IMR-90 (cell line): Measurements from ENCODE around the gene EPAS1. TPM values are rescaled to one million over a fixed set of nuclear protein-coding genes. Genes with fewer than 3 reads are reported as not detected.

Experiments used
- ATAC-seq: fragments of 200-7000 bp; cut with Tn5 transposase; 2 replicates; pipeline ENCODE4 v1.9.1; 2020; ENCODE audit warnings: low read depth, mild to moderate bottlenecking, moderate library complexity
- BruUV-seq: library from RNA; stranded (reverse); fragments of 400-500 nt; replicated peaks from 2 replicates; lab custom pipeline; 2021; lab: Mats Ljungman, UMichigan
- CTCF ChIA-PET: fragments of 300-600 bp; formaldehyde crosslinking; extraction: SDS; loops from one replicate; lab custom pipeline; 2021; ENCODE audit warnings: antibody characterized with exemption; lab: Yijun Ruan, JAX
- POLR2A ChIA-PET: fragments of 300-600 bp; sonication (Branson Sonifier 250); formaldehyde crosslinking; loops from one replicate; lab custom pipeline; 2022; ENCODE audit warnings: antibody characterized with exemption; ENCODE audit not compliant: unreplicated experiment; lab: Charles Lee
- DNase-seq: peaks from one replicate; pipeline ENCODE4 v3.0.0; 2013
- H2AFZ ChIP-seq: replicated peaks from 2 replicates; pipeline ENCODE3; 2013; ENCODE audit warnings: low read length, mild to moderate bottlenecking; ENCODE audit not compliant: poor library complexity
- H2AK5ac ChIP-seq: 2 replicates; pipeline ENCODE4 v1.6.1; 2013; ENCODE audit warnings: low read depth, low read length, inconsistent platforms
- H2AK9ac ChIP-seq: replicated peaks from 2 replicates; pipeline ENCODE3; 2013; ENCODE audit warnings: mild to moderate bottlenecking, low read depth, low read length, moderate library complexity; ENCODE audit not compliant: poor library complexity
- H2BK120ac ChIP-seq: 2 replicates; pipeline ENCODE4 v1.6.1; 2013; ENCODE audit warnings: low read depth, low read length, inconsistent platforms
- H2BK15ac ChIP-seq: 3 replicates; pipeline ENCODE4 v1.6.1; 2013; ENCODE audit warnings: low read depth, low read length, inconsistent platforms
- H2BK20ac ChIP-seq: 2 replicates; pipeline ENCODE4 v1.6.1; 2013; ENCODE audit warnings: low read depth, mild to moderate bottlenecking, inconsistent platforms, low read length, moderate library complexity
- H2BK5ac ChIP-seq: 2 replicates; pipeline ENCODE4 v1.6.1; 2013; ENCODE audit warnings: mild to moderate bottlenecking, low read depth, low read length, inconsistent platforms; ENCODE audit not compliant: poor library complexity, severe bottlenecking
- H3K14ac ChIP-seq: replicated peaks from 2 replicates; pipeline ENCODE4 v1.6.1; 2013; ENCODE audit warnings: low read depth, low read length, inconsistent platforms
- H3K18ac ChIP-seq: 2 replicates; pipeline ENCODE4 v1.6.1; 2013; ENCODE audit warnings: low read depth, low read length, control low read depth
- H3K23ac ChIP-seq: 2 replicates; pipeline ENCODE4 v1.6.1; 2013; ENCODE audit warnings: low read depth, low read length, inconsistent platforms
- H3K27ac ChIP-seq: 2 replicates; pipeline ENCODE4 v1.5.1; 2013; ENCODE audit warnings: mild to moderate bottlenecking, control low read depth, low read length; ENCODE audit not compliant: insufficient read depth
- H3K27me3 ChIP-seq: 2 replicates; pipeline ENCODE4 v1.6.1; 2013; ENCODE audit warnings: low read length; ENCODE audit not compliant: control insufficient read depth, insufficient read depth
- H3K36me3 ChIP-seq: 2 replicates; pipeline ENCODE4 v1.6.1; 2013; ENCODE audit warnings: low read length, mixed read lengths; ENCODE audit not compliant: control insufficient read depth, insufficient read depth
- H3K4ac ChIP-seq: 2 replicates; pipeline ENCODE4 v1.6.1; 2013; ENCODE audit warnings: low read depth, low read length, inconsistent platforms
- H3K4me1 ChIP-seq: 2 replicates; pipeline ENCODE4 v1.6.1; 2013; ENCODE audit warnings: low read length, mixed read lengths; ENCODE audit not compliant: control insufficient read depth, insufficient read depth
- H3K4me2 ChIP-seq: 2 replicates; pipeline ENCODE4 v1.6.1; 2013; ENCODE audit warnings: low read depth, mild to moderate bottlenecking, control low read depth, low read length, moderate library complexity
- H3K4me3 ChIP-seq: 2 replicates; pipeline ENCODE4 v1.5.1; 2013; ENCODE audit warnings: low read depth, mild to moderate bottlenecking, control low read depth, low read length, moderate library complexity; ENCODE audit not compliant: insufficient read depth
- H3K56ac ChIP-seq: 2 replicates; pipeline ENCODE4 v1.6.1; 2013; ENCODE audit warnings: low read length, inconsistent platforms; ENCODE audit not compliant: insufficient read depth; ENCODE audit errors: extremely low read depth
- H3K79me1 ChIP-seq, 2 experiments: 2 replicates each; pipeline ENCODE4 v1.6.1; 2013; ENCODE audit warnings: low read length in 2 of 2, inconsistent platforms in 1 of 2, low read depth in 1 of 2
- H3K9ac ChIP-seq: 2 replicates; pipeline ENCODE4 v1.6.1; 2013; ENCODE audit warnings: low read depth, low read length, control low read depth
- H3K9me1 ChIP-seq: 2 replicates; pipeline ENCODE4 v1.6.1; 2013; ENCODE audit warnings: low read length, inconsistent platforms; ENCODE audit not compliant: insufficient read depth
- H3K9me3 ChIP-seq: 2 replicates; pipeline ENCODE4 v1.6.1; 2013; ENCODE audit warnings: low read length; ENCODE audit not compliant: control insufficient read depth, insufficient read depth
- H4K20me1 ChIP-seq: 2 replicates; pipeline ENCODE4 v1.6.1; 2013; ENCODE audit warnings: low read length, inconsistent platforms; ENCODE audit not compliant: insufficient read depth
- H4K5ac ChIP-seq: 2 replicates; pipeline ENCODE4 v1.6.1; 2013; ENCODE audit warnings: mild to moderate bottlenecking, low read depth, low read length, control low read depth
- H4K8ac ChIP-seq, 2 experiments: 2 replicates each; pipeline ENCODE4 v1.6.1; 2013; ENCODE audit warnings: low read depth in 2 of 2, low read length in 2 of 2, control low read depth in 1 of 2, inconsistent platforms in 1 of 2
- H4K91ac ChIP-seq: 2 replicates; pipeline ENCODE4 v1.6.1; 2013; ENCODE audit warnings: low read depth, low read length, inconsistent platforms; ENCODE audit not compliant: insufficient read depth
- CEBPB ChIP-seq: IDR thresholded peaks from 2 replicates; pipeline ENCODE4 v1.6.1; 2012; ENCODE audit warnings: low read depth, low read length, improper control_type of control experiment
- MAFK ChIP-seq: IDR thresholded peaks from 2 replicates; pipeline ENCODE4 v1.6.1; 2012; ENCODE audit warnings: low read depth, low read length, improper control_type of control experiment
- MAZ ChIP-seq: IDR thresholded peaks from 2 replicates; pipeline ENCODE4 v1.6.1; 2012; ENCODE audit warnings: low read depth, mild to moderate bottlenecking, low read length, improper control_type of control experiment, moderate library complexity, borderline replicate concordance
- MXI1 ChIP-seq: IDR thresholded peaks from 2 replicates; pipeline ENCODE4 v1.6.1; 2012; ENCODE audit warnings: low read depth, mild to moderate bottlenecking, low read length, moderate library complexity, borderline replicate concordance
- NFE2L2 ChIP-seq: fragments of 150-350 bp; IDR thresholded peaks from 2 replicates; pipeline ENCODE4 v1.6.1; 2016; ENCODE audit warnings: low read depth, mild to moderate bottlenecking, low read length
- POLR2A ChIP-seq: IDR thresholded peaks from 2 replicates; pipeline ENCODE4 v1.6.1; 2012; ENCODE audit warnings: mild to moderate bottlenecking, low read depth, low read length
- RAD21 ChIP-seq: IDR thresholded peaks from 2 replicates; pipeline ENCODE4 v1.6.1; 2012; ENCODE audit warnings: low read length, improper control_type of control experiment
- SMC3 ChIP-seq: fragments of 150-350 bp; IDR thresholded peaks from 2 replicates; pipeline ENCODE4 v1.6.1; 2016; ENCODE audit warnings: low read depth, mild to moderate bottlenecking, antibody characterized with exemption, low read length, moderate library complexity
- WGBS, 2 experiments: methylation state at CpG; one replicate each; pipeline versions ENCODE4 v1.1.5 to v1.1.7; 2013; ENCODE audit warnings: missing lambda C conversion rate in 2 of 2; ENCODE audit not compliant: insufficient read length in 1 of 2; ENCODE audit errors: extremely low coverage in 2 of 2; 5-methylcytosine and 5-hydroxymethylcytosine counted together
- dilution Hi-C: fragments of 300-500 bp; cut with HindIII; formaldehyde crosslinking; loops from one replicate; pipeline ENCODE4 v1.14.3; 2018; ENCODE audit warnings: low sequenced_read_pairs; ENCODE audit not compliant: unreplicated experiment
- in situ Hi-C: fragments of 300-500 bp; cut with MboI; formaldehyde crosslinking; loops from 3 replicates; pipeline ENCODE4 v1.14.3; 2019; ENCODE audit warnings: low sequenced_read_pairs, inconsistent platforms, mixed read lengths
- intact Hi-C: fragments of 100-400 bp; cut with micrococcal nuclease; formaldehyde crosslinking; loops from 2 replicates; pipeline ENCODE4 v1.10.0; 2022
- polyA plus RNA-seq, 3 experiments: library from polyadenylated mRNA; depleted of rRNA; stranded (reverse); fragments of >200 nt; gene quantifications; 2 replicates each; pipeline ENCODE4 v1.2.3, GENCODE V29; 2012; ENCODE audit warnings: low replicate concordance in 1 of 3
- total RNA-seq: library from RNA; depleted of rRNA; stranded (reverse); fragments of >200 nt; gene quantifications from 2 replicates; pipeline ENCODE4 v1.2.3, GENCODE V29; 2012
- TF ChIP-seq, protein P1 (sequence below): fragments of 150-350 bp; IDR thresholded peaks from 2 replicates; pipeline ENCODE4 v1.6.1; 2016; ENCODE audit warnings: low read depth, mild to moderate bottlenecking, low read length, moderate library complexity, borderline replicate concordance
- TF ChIP-seq, protein P2 (sequence below): conservative IDR thresholded peaks from 2 replicates; pipeline ENCODE4 v1.5.1; 2012; ENCODE audit warnings: mild to moderate bottlenecking, low read depth, low read length, improper control_type of control experiment
- TF ChIP-seq, protein P3 (sequence below): fragments of 150-350 bp; IDR thresholded peaks from 2 replicates; pipeline ENCODE4 v1.6.1; 2017; ENCODE audit warnings: mild to moderate bottlenecking, antibody characterized with exemption, low read length, low read depth

The EPAS1 gene
- total and polyA plus RNA-seq, 2 of the 4 experiments (the other 2 are of a cell fraction), result 40.7 to 120 TPM

DNA sequence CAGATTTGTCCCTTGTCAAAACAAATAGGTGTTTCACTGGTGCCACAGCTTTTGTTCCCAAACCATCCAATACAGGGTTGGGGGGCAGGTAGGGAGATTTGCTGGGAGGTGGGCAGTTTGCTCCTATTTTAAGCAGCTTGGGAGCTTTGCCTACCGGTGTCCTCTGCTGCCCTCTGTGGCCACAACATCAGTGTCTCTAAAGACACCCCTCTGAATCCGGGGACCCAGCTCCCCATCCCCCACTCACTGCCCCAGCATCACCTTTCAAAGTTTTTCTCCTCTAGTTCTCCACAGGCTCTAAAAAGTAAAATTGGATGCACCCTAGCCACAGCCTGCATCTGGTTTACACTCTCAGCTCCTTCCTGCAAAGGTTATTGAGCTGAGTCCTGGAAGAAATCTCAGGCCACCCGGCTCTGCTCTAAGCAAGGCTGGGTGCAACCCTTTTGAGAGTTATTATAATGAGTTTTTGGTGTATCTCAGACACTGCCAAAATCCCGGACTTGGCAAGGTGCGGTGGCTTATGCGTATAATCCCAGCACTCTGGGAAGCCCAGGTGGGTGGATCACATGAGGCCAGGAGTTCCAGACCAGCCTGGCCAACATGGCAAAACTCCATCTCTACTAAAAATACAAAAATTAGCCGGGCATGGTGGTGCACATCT is 2.9 kb upstream of the EPAS1 start:
- H2AK5ac ChIP-seq, result no peak overlapping the region
- POLR2A ChIA-PET, result no interaction called here

More for the DNA sequence above, 2.9 kb upstream of the EPAS1 start:
- DNase-seq, result no peak
- no peak overlapping the region for H3K56ac ChIP-seq
- no CpG with 5 or more reads among the region's 7 CpGs for WGBS, 2 experiments
- no peak overlapping the region for H4K5ac ChIP-seq
- CTCF ChIA-PET, result interaction anchor here (0.6 to 1.8 kb wide), 11 partner anchors 72 to 302 kb away, joined by 3 to 11 read pairs (median 3); no protein-coding TSS in a partner anchor
- H3K36me3 ChIP-seq, result no peaks in the 10 kb centered on the region
- in situ Hi-C loops (no loop called here), dilution Hi-C loops (no loop called here), intact Hi-C loops (no loop called here)
- no peak overlapping the region for H2BK5ac ChIP-seq
- no peaks in the 10 kb centered on the region for H3K27me3 ChIP-seq
- peaks cover 16% of the 10 kb centered on the region for H4K20me1 ChIP-seq
- no peak overlapping the region for H2BK15ac ChIP-seq
- TF ChIP-seq RAD21, result peak; percentile 43
- TF ChIP-seq POLR2A, result no peak
- TF ChIP-seq CEBPB, result no peak
- peak; percentile 24; the same call in 1 of the 2 replicates for TF ChIP-seq SMC3
- TF ChIP-seq, protein P1, sequence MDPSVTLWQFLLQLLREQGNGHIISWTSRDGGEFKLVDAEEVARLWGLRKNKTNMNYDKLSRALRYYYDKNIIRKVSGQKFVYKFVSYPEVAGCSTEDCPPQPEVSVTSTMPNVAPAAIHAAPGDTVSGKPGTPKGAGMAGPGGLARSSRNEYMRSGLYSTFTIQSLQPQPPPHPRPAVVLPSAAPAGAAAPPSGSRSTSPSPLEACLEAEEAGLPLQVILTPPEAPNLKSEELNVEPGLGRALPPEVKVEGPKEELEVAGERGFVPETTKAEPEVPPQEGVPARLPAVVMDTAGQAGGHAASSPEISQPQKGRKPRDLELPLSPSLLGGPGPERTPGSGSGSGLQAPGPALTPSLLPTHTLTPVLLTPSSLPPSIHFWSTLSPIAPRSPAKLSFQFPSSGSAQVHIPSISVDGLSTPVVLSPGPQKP, result no peak
- TF ChIP-seq MAFK, result no peak
- TF ChIP-seq, protein P2, sequence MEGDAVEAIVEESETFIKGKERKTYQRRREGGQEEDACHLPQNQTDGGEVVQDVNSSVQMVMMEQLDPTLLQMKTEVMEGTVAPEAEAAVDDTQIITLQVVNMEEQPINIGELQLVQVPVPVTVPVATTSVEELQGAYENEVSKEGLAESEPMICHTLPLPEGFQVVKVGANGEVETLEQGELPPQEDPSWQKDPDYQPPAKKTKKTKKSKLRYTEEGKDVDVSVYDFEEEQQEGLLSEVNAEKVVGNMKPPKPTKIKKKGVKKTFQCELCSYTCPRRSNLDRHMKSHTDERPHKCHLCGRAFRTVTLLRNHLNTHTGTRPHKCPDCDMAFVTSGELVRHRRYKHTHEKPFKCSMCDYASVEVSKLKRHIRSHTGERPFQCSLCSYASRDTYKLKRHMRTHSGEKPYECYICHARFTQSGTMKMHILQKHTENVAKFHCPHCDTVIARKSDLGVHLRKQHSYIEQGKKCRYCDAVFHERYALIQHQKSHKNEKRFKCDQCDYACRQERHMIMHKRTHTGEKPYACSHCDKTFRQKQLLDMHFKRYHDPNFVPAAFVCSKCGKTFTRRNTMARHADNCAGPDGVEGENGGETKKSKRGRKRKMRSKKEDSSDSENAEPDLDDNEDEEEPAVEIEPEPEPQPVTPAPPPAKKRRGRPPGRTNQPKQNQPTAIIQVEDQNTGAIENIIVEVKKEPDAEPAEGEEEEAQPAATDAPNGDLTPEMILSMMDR, result peak; percentile 46
- no peak for TF ChIP-seq NFE2L2
- TF ChIP-seq MXI1, result no peak
- TF ChIP-seq MAZ, result no peak
- TF ChIP-seq, protein P3, sequence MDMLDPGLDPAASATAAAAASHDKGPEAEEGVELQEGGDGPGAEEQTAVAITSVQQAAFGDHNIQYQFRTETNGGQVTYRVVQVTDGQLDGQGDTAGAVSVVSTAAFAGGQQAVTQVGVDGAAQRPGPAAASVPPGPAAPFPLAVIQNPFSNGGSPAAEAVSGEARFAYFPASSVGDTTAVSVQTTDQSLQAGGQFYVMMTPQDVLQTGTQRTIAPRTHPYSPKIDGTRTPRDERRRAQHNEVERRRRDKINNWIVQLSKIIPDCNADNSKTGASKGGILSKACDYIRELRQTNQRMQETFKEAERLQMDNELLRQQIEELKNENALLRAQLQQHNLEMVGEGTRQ, result no peak
- H2AFZ ChIP-seq, result no peak overlapping the region
- peaks cover 4% of the 10 kb centered on the region; the same call in 1 of the 2 replicates for H3K9me1 ChIP-seq
- no peak for ATAC-seq
- no TSS peak for BruUV-seq
- H3K4me3 ChIP-seq, result no peak overlapping the region
- no peak overlapping the region for H4K8ac ChIP-seq
- H2AK9ac ChIP-seq, result no peak overlapping the region
- no peak overlapping the region for H2BK120ac ChIP-seq
- H4K91ac ChIP-seq, result no peak overlapping the region
- no peak overlapping the region for H3K18ac ChIP-seq
- H3K79me1 ChIP-seq, result peaks cover 0 to 12% of the 10 kb centered on the region in 2 experiments; a peak in 2 of 4 replicates
- H3K23ac ChIP-seq, result no peak overlapping the region
- no peak overlapping the region for H3K9ac ChIP-seq
- H3K4ac ChIP-seq, result no peak overlapping the region
- 0 out of 2 replicates have a peak, but pooled peaks cover 5% of the 10 kb centered on the region for H3K4me1 ChIP-seq
- H3K9me3 ChIP-seq, result no peaks in the 10 kb centered on the region
- no peak overlapping the region for H2BK20ac ChIP-seq
- H3K27ac ChIP-seq, result no peak overlapping the region
- no peak overlapping the region for H3K4me2 ChIP-seq
- no peak overlapping the region for H3K14ac ChIP-seq
